GM18907 (cell line): ENCODE data around the gene DCAKD.

Experiments
- ATAC-seq: cut with Tn5 transposase; IDR thresholded peaks from one replicate; pipeline ENCODE4 v1.9.1; 2021; ENCODE audit warnings: mild to moderate bottlenecking, moderate library complexity; ENCODE audit not compliant: unreplicated experiment

The DCAKD gene

DNA sequence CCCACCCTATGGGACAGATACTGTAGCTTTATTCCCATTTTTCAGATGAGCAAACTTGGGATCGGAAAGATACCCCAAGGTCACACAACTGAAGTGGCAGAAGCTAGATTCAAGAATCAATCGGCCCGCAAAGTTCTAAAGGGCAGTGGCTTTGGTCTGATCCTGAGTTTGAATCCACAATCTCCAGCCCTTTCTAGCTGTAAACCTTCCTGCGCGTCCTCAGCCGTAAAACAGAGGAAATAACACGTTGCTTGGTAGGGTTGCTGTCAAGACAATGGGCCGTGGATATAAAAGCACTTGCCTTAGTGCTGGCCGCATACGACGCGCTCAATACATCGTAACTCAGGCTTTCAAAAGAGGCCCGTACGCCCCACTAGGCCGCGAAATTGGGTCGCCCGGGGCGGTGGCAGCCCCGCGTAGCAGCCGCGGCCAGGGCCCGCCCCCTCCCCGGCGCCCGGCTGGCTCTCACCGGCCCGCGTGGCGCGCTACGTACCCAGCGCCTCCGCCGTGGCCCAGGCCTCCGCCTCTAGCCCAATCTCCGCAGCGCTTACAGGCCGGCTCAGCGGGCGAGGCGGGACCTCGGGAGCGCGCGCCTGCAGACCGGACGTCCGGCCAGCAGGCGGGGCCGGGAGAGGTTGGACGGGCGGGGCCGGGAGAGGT lies at the start of gene DCAKD:
Gene DCAKD (minus strand): TSS at position 573 of the 660 bp plus-strand sequence. CDS start 16,747 bp downstream, outside the sequence.
- ATAC-seq = peak; percentile 88

GRCh38 chr17:45098869-45099616 lies 47.6 kb upstream of the DCAKD start:
- no peak for ATAC-seq

DNA sequence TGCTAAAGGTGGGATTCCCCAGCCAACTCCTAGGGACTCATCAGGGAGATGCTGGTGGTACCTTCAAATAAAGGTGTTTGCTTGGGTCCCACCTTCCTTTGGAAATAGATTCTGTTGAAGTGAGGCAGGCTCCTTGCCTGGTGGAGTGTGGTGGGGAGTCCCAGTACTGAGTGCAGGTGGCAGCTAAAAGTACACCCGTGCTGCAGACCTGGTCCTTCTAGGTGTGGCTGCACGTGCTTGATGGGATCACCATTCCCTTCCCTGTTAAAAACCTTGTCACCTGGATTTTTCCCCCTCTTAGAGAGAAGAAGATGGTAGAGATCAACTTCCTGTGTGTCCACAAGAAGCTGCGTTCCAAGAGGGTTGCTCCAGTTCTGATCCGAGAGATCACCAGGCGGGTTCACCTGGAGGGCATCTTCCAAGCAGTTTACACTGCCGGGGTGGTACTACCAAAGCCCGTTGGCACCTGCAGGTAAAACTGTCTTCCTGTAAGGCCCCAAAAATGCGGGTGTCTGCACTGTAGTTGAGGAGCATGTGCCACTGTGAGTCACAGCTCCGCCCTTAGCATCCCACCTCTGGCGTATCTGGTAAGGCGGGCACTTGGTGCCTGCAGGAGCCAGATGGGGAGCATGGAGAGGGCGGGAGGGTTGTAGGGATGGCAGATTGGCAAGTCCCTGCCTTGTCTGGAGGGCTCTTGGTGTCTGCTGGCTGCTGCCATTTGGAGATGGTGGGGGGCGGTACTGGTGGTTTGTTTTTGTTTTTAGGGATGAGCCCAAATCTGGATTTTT lies 46.8 kb upstream of the DCAKD start:
- ATAC-seq = no peak

- ATAC-seq = no peak
Observed at GRCh38 chr17:45096926-45097325, 45.5 kb upstream of the DCAKD start.

DNA sequence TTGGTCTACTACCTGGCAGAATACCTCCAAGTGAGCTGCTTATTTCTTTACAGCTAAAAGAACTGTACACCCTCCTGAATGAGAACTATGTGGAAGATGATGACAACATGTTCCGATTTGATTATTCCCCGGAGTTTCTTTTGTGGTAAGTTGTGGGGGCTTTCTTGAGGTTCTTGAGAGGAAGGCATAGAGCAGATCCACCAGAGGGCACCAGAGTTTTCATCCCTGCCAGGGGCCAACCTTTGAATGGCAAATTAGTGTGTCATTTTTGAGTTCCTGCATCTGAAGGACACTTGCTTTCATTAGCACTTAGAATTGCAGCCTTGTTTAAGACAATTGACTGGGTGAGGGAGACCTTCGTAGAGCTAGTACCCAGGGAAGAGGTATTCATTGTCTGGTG lies 44.7 kb upstream of the DCAKD start:
- ATAC-seq = no peak

GRCh38 chr17:45093444-45094110 lies 42.1 kb upstream of the DCAKD start:
- no peak for ATAC-seq

DNA sequence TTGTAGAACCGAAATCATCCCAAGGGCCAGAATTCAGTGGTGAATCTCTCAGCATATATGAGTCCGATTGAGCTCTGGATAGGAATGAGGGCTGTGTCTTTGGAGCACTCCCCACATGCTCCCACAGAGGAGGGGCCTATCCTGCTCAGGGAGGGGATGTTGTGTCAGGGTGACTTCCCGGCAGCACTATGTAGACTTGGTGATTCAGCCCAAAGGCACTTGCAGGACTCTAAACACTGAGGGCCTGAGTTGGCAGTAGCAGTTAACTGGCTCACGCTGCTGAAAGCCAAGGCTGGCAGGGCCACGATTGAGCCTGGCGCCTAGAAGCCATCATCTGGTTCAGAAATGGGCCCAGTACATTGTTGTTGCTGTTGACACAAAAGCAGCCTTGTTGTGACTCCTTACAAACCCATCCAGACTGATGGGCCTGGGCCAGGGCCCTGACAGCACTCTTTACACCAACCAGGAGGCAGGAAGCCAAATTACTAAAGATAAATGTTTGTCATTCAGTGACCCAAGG lies 41.5 kb upstream of the DCAKD start:
- no peak for ATAC-seq

GRCh38 chr17:45091778-45092425 lies 40.5 kb upstream of the DCAKD start:
- no peak for ATAC-seq

DNA sequence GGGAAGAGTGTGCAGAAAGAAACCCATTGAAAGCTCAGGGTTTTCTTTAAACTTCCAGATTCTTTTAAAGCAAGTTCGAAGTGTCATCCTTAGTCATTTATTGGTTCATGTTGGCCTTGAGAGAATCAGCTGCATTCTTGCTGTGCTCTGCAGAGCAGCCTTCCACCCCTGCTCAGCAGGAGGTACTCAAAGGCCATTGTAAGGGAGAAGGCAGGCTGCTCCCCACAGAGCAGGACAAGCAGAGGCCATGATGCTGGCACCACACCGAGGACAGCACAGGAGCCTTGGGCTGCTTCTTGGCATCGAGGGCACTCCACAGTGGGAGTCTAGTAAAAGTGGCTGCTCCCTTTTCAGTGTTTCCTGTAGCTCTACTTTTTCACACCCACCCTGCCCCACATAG lies 39.3 kb upstream of the DCAKD start:
- no peak for ATAC-seq

DNA sequence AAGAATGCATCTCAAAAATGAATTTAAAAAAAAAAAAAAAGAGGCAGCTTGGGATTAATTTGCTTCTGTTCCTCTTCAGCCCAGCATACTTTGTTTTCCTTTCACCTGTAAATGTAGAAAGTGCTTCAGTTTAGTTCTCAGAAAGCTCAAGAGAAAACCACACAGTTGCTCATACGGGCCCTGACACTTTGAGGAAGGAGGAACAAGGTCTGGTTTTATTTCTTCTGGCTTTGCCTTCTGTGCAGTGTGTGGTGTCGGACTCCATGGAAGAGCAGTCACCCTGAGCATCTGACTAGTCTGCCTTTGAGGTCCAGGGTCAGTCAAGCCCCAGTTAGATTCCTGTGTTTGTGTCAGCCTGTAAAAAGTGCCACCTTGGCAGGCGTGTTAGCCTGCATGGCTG lies 37.3 kb upstream of the DCAKD start:
- no peak for ATAC-seq

- no peak for ATAC-seq
Observed at GRCh38 chr17:45087978-45088377, 36.5 kb upstream of the DCAKD start.

DNA sequence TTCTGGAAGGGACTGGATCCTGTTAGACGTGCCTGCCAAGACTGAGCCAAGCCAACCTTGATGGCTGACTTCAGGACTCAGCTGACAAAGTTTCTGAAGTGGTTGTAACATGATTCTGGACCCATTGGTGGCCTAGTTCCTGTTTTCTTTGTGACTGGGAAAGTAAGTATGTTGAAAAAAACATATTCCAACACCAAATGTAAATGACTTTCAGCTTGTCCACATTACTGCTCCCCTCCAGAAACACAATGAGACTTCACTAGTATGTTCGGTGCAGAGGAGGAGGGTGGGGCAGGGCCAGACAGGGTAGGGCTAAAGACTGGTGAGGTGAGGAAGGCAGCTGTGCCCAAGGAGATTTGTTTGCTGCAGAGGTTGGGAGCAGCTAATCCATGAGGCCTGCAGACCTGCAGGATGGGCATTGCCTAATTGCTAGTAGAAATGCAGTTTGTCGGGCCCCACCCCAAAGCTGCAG lies 36.1 kb upstream of the DCAKD start:
- ATAC-seq = no peak

GRCh38 chr17:45086865-45087503 lies 35.6 kb upstream of the DCAKD start:
- no peak for ATAC-seq

GRCh38 chr17:45086391-45086790 lies 35.0 kb upstream of the DCAKD start:
- ATAC-seq = no peak

GRCh38 chr17:45081047-45081703 lies 29.7 kb upstream of the DCAKD start:
- ATAC-seq = no peak

DNA sequence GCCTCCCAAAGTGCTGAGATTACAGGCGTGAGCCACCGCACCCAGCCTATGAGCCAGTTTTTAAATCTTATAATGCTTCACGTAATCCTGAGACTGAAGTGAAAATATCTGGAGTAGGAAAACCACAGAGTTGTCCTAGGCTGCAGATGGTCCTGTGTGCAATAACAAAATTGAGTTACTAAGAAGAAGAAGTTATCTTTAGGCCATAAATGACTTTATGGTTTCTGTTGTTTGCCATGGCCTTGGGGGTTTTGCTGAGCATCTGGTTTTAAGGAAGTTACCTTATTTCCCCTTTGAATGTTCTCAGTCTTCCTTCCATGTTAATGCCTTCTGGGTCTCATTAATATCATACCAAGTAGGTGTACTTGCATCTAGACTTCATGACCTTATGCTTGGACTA lies 26.2 kb upstream of the DCAKD start:
- ATAC-seq = no peak

DNA sequence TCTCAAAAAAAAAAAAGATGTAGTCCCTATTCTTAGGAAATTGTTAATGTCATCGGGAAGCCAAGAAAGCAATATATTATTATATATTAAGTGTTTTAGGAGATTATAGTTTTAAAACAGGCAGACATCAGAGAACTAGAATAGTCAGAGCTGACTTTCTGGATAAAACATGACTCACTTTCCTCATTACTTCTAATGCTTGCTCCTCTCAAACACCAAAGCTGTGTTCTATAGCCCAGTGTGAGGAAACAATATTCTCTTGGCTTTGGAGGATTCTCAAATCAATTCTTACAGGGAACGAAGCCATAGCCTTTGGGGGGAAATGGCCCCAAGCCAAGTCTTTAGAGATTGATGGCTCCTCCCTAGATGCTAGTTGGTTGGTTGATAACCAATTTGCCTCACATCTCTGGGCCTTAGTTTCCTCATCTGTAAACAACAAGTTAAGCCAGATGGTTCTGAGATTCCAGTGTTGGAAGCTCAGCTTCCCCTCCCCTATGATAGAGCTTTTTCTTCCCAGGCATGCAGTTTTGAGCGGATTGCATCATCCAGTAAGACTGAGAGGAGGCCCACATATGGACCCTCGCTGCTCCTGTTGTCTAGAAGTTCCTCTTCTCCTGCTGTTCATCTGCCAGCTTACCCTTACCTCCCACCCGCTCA lies 22.1 kb upstream of the DCAKD start:
- no peak for ATAC-seq

DNA sequence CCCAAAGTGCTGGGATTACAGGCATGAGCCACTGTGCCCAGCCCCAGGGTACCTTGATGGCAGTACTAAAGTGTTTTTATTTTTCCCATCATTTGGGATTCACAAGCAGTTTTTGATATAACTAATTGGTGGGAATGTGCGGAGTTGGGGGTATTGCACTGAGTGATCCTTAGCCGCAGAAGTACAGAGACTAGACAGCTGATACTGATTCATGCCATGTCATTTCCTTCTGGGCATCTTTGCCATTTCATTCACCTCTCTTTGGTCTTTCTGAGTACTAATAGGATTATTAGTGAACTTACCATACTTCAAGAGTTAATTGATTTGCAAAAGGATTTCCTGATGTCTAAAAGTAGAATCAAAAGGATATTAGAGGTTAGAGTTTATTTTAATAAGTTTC lies 19.4 kb upstream of the DCAKD start:
- ATAC-seq = no peak

- ATAC-seq = no peak
Observed at GRCh38 chr17:45070001-45070400, 18.6 kb upstream of the DCAKD start.
